T-helper 1 cell treated with Interleukin-12 subunit alpha and Interleukin-12 subunit beta and Interleukin-4 antibody, amounts not matched to agents 30 ng/mL and 1 ng/mL, for 36 hours (primary cell): Measurements from ENCODE around the gene ATP5MC2. TPM values are rescaled to one million over a fixed set of nuclear protein-coding genes. Genes with fewer than 3 reads are reported as not detected.
"Not testable (repeated sequence)": the region's sequence is repeated elsewhere in the genome, so short reads cannot be mapped to it uniquely, and the experiment has no call there.

Experiments
- intact Hi-C: fragments of 100-400 bp; cut with micrococcal nuclease; formaldehyde crosslinking; loops from one replicate; pipeline ENCODE4 v1.15.1; 2024
- total RNA-seq: library from RNA; stranded (reverse); gene quantifications from 2 replicates; pipeline ENCODE4 v1.2.3, GENCODE V29; 2022

The ATP5MC2 gene
- 304 and 308 TPM in 2 replicates for total RNA-seq

DNA sequence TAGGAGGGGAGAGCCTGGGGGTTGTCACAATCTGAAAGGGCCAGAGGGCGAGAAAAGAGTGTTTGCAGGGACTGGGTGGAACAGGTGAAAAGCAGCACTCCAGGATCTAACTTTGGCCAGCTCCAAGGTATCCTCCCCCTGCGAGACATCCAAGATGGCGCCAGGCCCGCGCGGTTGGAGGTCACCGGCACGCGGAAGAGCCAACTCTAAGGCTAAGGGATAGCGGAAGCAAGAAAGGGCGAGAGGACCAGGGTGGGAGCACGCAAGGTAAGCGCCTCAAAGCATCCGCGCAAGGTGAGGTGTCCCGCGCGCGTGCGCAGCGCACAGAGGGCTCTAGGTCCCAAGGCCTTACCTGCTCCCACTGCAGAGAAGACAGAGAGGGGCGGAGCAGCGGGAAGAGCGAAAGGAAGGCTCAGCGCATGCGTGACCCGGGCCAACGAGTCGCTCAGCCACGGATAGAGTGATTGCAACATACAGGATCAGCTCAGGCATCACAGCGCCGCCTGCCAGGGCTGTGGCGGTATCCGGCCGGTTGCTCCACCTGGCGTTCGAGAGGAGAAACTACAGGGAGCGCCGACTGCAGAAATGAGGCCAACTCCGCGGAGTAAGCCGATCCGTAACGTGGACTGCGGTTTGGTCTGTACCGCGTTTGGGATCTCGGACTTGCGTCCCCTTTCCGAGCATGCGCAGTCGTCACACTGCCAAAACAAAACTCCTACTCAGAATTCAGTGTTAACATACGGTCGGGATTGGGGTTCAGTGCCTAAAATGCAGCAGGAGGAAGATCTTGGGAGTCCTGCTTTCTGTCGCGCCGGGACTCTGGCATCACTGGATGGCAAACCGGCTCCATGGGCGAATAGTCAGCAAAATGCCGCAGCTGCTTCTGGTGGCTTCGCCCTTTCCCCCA, at the start of gene ATP5MC2:
ATP5MC2 (minus strand) TSS at position 383 of the 907 bp plus-strand sequence. CDS start 3,469 bp downstream, outside the sequence.
- intact Hi-C loops: loop anchor here (1.0 to 10.0 kb wide), 14 partner anchors 50 to 670 kb away; partner anchors contain the start of genes AAAS, ATF7, CALCOCO1 and CBX5

GRCh38 chr12:53722450-53723041, 46.7 kb upstream of the ATP5MC2 start:
- intact Hi-C loops: no loop called here

- intact Hi-C loops: no loop called here
Observed at GRCh38 chr12:53720946-53721345, 45.1 kb upstream of the ATP5MC2 start.

DNA sequence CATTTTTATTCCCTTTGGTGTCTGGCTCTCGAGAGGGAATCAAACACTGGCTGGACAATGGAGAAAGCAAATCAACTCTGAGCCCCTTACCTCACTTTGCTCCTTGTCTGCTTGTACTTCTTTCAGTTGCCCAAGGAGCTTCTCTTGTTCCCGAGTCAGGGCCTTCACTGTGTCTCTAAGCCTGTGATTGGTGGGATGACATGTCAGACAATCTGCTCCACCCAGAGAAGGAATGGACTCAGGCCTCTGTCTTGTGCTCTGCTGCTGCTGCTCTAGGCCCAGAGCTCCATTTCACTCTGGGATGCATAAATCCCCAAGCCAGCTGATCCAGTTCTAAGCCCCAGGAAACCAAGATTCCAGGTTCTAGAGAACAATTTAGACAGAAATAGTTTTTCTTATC, 43.8 kb upstream of the ATP5MC2 start:
- intact Hi-C loops: no loop called here

DNA sequence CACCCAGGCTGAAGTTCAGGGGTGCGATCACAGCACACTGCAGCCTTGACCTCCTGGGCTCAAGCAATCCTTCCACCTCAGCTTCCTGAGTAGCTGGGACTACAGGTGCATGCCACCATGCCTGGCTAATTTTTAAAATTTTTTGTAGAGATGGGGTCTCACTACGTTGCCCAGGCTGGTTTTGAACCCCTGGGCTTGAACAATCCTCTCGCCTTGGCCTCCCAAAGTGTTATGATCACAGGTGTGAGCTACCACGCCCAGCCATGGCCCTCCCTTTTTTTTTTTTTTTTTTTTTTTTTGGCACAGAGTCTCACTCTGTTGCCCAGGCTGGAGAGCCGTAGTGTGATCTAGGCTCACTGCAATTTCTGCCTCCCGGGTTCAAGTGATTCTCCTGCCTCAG, 42.7 kb upstream of the ATP5MC2 start:
- intact Hi-C loops: not testable (repeated sequence)

- intact Hi-C loops: no loop called here
Observed at GRCh38 chr12:53717319-53717718, 41.4 kb upstream of the ATP5MC2 start.

DNA sequence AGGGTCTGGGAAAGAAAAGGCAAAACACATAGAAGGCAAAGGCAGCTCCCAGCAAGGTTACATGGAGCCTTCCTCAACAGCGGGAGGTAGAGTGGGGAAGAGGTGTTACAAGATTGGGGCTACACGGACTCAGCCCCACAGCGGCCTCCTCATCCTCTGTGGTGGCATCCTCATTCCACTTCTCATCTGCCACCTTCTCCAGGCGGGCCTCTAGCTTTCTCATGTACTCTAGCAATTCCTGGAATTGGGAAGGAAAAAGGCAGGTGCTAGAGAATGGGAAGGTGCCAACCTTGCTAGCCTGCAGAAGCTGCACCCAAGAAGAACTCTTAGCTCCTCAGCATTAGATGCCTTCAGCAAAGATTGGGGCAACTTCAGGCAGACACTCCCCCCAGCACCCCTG, 38.1 kb upstream of the ATP5MC2 start:
- intact Hi-C loops: no loop called here

GRCh38 chr12:53713516-53713915, 37.6 kb upstream of the ATP5MC2 start:
- intact Hi-C loops: no loop called here

DNA sequence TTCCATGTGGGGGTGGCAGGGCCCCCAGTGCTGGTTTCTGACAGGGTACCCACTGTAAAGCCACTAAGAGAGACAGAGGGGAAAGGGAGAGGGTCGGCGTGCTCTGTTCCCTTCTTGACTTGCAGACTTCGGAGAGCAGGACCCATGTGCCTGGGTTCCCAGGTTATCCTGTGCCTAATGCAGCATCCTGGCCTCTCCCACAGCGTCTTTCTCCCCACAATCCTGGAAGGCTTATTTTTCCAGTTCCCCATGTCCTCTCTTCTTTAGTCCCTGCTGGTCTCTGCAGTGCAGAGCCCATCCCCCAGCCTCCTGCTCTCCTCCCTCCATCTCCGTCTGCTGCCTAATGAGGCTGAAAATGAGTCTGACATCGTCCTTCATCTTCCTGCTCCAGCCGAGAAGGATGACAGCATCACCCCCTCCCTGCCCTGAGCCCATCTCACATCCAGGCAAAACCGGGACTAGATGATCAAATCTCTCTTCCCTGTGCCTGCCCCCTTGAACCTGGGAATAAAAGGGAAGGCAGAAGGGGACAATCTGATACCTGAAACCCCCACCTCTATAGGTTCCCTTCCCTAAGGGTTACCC, 36.3 kb upstream of the ATP5MC2 start:
- intact Hi-C loops: no loop called here

DNA sequence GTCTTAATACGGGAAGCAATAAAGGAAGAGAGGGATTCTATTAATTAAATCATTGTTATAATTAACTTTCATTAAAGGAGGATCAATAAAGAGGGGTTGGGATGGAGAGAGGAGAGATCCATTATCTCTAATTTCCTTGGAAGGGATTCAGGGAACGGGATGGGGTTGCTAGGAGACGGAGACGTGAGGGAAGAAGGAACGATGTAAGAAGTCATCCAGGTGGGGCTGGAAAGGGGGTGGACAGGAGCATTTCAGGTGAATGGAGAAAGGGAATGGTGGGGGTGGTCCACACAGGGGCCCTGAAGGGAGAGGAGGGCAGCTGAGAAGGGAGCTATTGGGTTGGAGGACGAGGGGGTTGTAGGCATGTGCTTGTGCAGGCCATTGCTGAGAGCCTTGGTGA, 34.2 kb upstream of the ATP5MC2 start:
- intact Hi-C loops: no loop called here

DNA sequence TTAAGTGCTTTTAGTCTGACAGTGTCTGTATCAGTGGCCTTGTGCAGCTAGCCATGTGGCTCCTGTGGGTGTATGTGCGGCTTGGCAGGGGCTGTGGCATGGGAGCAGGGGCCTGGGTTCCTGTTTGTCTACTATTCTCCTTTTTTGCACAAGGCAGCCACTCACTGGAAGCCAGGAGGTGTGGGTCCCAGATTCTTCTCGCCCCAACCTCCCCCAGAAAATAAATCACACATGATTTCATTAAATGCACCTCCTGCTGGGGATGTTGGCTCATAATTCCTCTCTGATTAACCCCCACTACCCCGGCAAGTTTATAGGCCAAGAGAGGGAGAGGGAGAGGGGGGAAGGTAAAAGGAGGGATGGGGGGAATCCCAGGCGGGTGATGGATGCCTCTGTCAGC, 33.8 kb upstream of the ATP5MC2 start:
- intact Hi-C loops: no loop called here

GRCh38 chr12:53706080-53706479, 30.2 kb upstream of the ATP5MC2 start:
- intact Hi-C loops: no loop called here

- intact Hi-C loops: no loop called here
Observed at GRCh38 chr12:53703756-53704155, 27.9 kb upstream of the ATP5MC2 start.

GRCh38 chr12:53701518-53702264, 25.8 kb upstream of the ATP5MC2 start:
- intact Hi-C loops: loop anchor here (1.0 kb wide), 3 partner anchors 26 to 288 kb away; partner anchors contain the start of gene CALCOCO1

GRCh38 chr12:53700567-53700966, 24.7 kb upstream of the ATP5MC2 start:
- intact Hi-C loops: no loop called here

GRCh38 chr12:53699678-53700025, 23.8 kb upstream of the ATP5MC2 start:
- intact Hi-C loops: no loop called here

DNA sequence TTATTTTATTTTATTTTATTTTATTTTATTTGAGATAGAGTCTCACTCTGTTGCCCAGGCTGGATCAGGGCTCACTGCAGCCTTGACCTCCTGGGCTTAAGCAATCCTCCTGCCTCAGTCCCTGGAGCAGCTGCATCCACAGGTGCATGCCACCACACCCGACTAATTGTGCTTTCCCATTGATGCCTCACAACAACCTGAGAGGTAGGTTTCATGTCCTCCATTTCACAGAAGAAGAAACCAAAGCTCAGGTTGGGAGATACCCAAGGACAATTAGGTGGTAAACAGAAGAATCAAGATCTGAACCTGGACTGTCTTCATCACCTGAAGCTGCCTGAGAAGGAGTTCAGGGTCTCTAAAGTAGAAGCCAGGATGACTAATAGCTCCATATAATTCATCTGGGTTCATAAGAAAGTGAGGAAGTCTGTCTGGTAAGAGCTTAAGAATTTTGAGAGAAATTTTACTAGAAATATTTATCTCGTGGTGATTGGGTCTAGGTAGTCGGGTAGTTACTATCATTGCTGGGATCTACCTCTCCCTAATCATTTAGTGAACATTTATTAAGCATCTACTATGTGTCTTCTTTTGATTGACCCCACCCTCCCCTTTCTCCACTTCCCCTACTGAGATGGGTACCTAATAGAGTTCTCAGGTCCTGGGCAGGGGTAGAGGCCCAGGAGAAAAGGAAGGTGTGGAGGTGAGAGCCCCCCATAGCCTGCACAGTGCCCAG, 23.2 kb upstream of the ATP5MC2 start:
- intact Hi-C loops: no loop called here

DNA sequence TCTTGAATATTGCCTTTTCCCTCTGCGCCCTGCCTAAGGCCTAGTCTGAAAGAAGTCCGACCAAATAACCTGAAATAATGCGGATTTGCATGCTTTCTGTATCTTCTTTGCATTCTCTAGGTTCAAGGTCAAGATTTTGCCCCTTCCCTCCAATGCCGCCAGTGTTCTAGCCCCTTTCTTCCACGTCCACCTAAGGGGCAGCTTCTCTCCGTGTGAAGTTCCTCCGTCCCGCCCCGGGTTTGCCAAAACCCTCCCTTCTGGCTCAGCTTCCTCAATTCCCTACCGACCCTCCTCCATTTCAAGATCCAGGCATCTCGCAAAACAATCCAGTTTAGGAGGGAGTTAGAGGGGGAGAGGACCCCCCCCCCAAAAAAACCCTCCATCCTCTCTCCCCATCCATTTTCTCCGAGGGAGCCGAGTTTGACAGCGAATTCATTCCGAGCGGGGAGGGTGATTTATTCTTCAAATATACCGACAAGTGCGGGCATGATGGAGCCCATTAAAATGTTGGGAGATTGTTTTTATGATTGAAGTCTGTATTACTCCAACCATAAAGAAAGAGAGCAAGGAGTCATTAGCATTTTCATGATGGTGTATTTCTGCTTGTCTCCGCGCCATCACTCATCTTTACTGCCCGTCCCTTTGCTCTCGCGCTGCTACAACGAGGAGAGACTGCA, 20.9 kb upstream of the ATP5MC2 start:
- intact Hi-C loops: no loop called here

DNA sequence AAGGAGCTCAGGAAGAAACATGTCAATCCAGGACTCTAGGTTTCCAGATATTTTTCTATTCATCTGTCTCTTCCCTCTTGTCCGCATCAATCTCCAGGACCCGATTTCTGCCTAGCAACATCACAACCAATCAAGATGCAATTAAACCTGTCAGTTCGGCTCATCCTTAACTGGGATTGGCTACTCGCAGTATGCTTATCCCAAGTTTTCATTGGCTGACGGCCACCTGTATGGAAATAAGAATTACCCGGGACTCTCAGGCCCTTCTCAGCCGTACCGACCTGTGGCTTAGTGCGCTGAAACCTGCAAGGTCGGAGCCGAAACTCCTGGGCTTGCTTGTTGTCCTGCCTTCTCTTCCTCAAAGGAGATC, 20.4 kb upstream of the ATP5MC2 start:
- intact Hi-C loops: no loop called here
